Fibroblast of the aortic adventitia (primary cell): ENCODE data around the gene MYO18B. TPM values are rescaled to one million over a fixed set of nuclear protein-coding genes. Genes with fewer than 3 reads are reported as not detected.

Experiments
- DNase-seq: peaks from one replicate; pipeline ENCODE4 v3.0.0-alpha.2; 2010; ENCODE audit warnings: low read depth
- H3K4me3 ChIP-seq: 2 replicates; pipeline ENCODE4 v1.5.1; 2011; ENCODE audit warnings: low read depth, mild to moderate bottlenecking, control low read depth, low read length, moderate library complexity
- total RNA-seq: library from RNA; depleted of rRNA; stranded (reverse); fragments of >200 nt; gene quantifications from 2 replicates; pipeline ENCODE4 v1.2.3, GENCODE V29; 2012; ENCODE audit warnings: low replicate concordance
- TF ChIP-seq, protein P1 (sequence below): IDR thresholded peaks from 2 replicates; pipeline ENCODE4 v1.5.1; 2011; ENCODE audit warnings: mild to moderate bottlenecking, low read length, control low read depth, inconsistent platforms; ENCODE audit not compliant: insufficient read depth

Gene MYO18B
- total RNA-seq, 1 donor: not detected

DNA sequence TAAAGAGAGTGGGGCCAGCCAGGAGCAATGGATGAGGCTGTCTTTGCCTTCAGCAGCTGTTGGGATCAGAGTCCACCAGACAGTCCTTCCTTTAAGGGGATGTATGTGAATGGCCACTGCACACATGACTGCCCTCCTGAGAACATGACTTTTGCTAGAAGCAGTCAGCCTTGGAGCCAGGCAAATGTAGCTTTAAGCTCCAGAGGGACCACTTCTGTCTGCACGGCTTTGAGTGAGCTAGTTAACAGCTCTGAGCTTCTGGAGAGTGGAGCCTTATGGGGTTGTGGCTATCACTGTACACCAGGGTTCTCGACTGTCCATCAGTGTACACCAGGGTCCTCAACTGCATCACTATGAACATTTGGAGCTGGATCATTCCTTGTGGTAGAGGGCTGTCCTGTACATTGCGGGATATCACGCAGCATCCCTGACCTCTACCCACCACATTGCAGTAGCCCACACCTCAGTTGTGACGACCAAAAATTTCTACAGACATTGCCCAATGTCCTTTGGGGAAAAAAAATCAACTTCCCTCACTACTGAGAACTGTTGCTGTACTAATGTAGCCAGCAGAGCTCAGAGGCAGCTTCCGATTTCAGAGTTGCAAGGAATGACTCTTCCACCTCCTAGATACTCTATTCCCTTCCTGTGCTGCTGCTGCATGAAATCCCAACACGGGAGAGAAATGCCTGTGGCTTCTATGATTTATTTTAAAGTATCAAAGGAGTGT is 169.4 kb downstream of the MYO18B start:
- no peak for DNase-seq

DNA sequence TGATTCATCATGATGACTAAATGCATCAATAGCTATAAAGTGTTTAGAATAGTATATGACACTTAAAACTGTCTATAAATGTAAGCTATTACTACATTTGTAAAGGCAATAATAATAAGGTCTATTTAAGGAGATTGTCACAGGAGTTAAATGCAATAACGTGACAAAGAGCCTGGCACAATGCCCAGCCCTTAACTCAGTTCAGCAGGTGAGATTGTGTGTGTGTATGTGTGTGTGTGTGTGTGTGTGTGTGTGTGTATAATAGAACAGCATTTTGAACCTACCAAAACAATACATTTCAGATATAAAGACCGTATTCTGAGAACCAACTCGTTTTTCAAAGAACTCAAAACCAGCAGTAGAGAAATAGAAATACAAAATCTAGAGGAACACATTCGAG is 177.5 kb downstream of the MYO18B start:
- TF ChIP-seq, protein P1, sequence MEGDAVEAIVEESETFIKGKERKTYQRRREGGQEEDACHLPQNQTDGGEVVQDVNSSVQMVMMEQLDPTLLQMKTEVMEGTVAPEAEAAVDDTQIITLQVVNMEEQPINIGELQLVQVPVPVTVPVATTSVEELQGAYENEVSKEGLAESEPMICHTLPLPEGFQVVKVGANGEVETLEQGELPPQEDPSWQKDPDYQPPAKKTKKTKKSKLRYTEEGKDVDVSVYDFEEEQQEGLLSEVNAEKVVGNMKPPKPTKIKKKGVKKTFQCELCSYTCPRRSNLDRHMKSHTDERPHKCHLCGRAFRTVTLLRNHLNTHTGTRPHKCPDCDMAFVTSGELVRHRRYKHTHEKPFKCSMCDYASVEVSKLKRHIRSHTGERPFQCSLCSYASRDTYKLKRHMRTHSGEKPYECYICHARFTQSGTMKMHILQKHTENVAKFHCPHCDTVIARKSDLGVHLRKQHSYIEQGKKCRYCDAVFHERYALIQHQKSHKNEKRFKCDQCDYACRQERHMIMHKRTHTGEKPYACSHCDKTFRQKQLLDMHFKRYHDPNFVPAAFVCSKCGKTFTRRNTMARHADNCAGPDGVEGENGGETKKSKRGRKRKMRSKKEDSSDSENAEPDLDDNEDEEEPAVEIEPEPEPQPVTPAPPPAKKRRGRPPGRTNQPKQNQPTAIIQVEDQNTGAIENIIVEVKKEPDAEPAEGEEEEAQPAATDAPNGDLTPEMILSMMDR: no peak
- H3K4me3 ChIP-seq: no peak overlapping the region
- no peak for DNase-seq

More for the DNA sequence above, 169.4 kb downstream of the MYO18B start:
- TF ChIP-seq, protein P1: no peak
- no peak overlapping the region for H3K4me3 ChIP-seq

- DNase-seq: no peak
- TF ChIP-seq, protein P1: no peak
- H3K4me3 ChIP-seq: no peak overlapping the region
Observed at GRCh38 chr22:25922141-25922540, 180.2 kb downstream of the MYO18B start.

DNA sequence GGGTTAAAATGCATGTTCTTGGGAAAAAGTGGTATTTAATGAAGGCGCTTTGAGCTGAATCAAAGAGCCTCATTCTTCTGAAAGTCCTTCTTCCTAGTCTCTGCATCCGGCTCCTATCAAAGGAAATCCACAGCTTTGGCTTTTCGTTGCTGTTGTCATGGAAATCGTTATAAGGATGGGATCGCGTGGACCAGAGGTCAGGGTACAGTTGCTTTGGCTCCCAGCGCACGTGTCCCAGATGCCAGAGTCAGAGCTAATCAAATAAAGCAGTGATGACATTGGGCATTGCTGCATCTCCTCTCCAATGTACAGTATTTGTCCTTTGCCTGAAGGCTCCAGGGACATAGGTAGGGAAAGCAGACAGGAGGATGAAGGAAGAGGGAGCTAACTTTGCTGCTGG is 181.9 kb downstream of the MYO18B start:
- DNase-seq: no peak
- TF ChIP-seq, protein P1: no peak
- no peak overlapping the region for H3K4me3 ChIP-seq

- TF ChIP-seq, protein P1: no peak
- H3K4me3 ChIP-seq: no peak overlapping the region
Observed at GRCh38 chr22:25928038-25928437, 186.1 kb downstream of the MYO18B start.

GRCh38 chr22:25929321-25929878 is 187.4 kb downstream of the MYO18B start:
- DNase-seq: no peak
- TF ChIP-seq, protein P1: no peak
- H3K4me3 ChIP-seq: no peak overlapping the region

More at GRCh38 chr22:25928038-25928437, 186.1 kb downstream of the MYO18B start:
- no peak for DNase-seq

DNA sequence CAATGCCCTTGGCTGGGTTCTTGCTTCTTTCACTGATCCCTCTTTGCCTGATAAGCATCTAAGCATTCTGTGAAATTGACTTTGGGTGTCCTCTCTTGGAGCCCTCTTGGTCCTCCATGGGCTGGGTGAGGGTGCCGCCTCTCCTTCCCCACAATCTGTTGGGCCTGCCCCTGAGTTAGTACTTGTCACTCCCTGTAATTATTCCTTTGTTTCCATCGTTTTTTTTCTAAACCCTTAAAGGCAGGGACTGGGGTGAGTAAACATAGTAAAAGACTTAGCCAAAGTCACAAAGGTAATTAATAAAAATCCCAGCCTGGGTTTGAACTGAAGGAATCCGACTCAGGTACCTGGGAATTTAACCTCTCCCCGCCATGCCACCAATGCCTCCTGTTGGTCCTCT is 188.1 kb downstream of the MYO18B start:
- no peak for DNase-seq
- TF ChIP-seq, protein P1: no peak
- no peak overlapping the region for H3K4me3 ChIP-seq
